Inflammatory macrophage treated with lipopolysaccharide for 4 hours (primary cell): ENCODE measurements around the gene ADM5.
"Not testable (repeated sequence)": the region's sequence is repeated elsewhere in the genome, so short reads cannot be mapped to it uniquely, and the experiment has no call there.

ENCODE experiments used
- DNase-seq: peaks from one replicate; pipeline ENCODE4 v3.0.0-alpha.2; 2020

Gene ADM5

GRCh38 chr19:49704888-49705642 lies 15.7 kb downstream of the ADM5 start:
- no peak for DNase-seq

GRCh38 chr19:49705919-49706318 lies 16.5 kb downstream of the ADM5 start:
- no peak for DNase-seq

DNA sequence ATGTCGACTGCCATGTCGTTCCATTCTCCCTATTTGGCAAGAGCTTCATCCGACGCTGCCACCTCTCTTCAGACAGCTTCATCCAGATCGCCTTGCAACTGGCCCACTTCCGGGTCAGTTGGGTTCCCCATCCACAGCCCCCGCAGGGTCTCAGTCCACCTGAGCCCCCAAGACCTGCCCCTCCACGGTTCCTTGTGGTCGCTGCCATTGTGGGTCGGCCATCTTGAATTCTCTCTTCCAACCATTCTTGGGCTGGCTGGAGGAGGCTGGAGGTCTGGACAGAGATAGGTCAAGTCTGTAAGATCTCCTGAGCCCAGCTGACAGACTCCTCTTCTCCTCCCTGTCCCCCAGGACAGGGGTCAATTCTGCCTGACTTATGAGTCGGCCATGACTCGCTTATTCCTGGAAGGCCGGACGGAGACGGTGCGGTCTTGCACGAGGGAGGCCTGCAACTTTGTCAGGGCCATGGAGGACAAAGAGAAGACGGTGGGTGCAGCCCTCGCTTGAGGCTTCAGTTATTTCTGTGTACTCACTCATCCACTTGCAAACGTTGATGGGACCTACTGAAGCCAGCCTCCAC lies 21.1 kb downstream of the ADM5 start:
- no peak for DNase-seq

DNA sequence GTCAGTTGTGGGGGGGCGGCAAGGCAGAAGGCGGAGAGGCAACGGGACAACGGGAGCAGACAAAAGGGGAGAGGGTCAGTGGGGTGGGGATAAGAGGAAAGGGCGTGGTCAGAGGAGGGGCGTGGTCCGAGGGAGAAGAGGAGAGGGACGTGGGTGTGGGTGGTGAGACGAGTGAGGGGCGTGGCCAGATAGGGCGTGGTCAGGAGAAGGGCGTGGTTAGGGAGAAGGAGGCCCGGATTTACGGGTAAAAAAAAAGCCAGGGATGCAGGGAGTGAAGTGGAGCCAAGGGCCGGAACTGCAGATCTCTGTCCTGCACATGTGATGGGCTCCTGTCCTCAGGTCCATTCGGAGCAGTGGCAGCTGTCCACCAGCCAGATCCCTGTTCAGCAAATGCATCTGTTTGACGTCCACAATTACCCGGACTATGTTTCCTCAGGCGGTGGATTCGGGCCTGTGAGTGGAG lies 23.0 kb downstream of the ADM5 start:
- peak; percentile 11 for DNase-seq

- DNase-seq, result no peak
Observed at GRCh38 chr19:49713236-49713845, 23.9 kb downstream of the ADM5 start.

- DNase-seq, result peak; percentile 86
Observed at GRCh38 chr19:49716154-49716553, 26.8 kb downstream of the ADM5 start.

- peak; percentile 3 for DNase-seq
Observed at GRCh38 chr19:49718511-49718910, 29.1 kb downstream of the ADM5 start.

DNA sequence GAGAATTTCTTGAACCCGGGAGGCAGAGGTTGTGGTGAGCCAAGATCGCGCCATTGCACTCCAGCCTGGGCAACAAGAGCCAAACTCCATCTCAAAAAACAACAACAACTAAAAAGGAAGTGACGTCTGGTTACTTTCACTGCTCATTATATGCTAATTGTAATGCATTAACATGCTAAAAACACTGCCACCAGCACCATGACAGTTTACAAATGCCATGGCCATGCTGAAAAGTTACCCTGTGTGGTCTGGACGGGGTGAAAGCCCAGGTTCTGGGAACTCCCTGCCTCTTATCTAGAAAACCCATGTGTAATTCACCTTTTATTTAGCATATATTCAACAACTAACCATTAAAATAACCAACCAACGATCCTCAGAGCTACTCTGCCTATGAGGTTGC lies 29.6 kb downstream of the ADM5 start:
- DNase-seq, result peak; percentile 3

DNA sequence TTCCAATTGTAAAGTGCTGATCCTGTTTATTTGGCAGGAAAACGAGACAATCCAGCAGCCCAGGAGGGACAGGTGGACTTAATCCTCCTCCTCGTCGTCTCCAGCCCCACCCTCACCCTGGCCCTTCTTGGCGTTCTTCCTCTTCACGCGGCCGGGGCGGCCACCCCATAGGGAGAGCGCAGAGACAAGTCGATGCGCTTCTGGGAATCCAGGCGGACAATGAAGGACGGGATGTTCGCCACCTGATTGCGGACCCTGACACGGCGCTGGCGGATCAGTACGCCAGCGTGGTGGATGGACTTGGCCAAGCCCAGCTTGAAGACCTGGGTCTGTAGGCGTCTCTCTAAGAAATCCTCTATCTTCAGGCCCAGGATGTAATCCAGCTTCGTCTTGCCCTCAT lies 30.0 kb downstream of the ADM5 start:
- DNase-seq, result not testable (repeated sequence)

- no peak for DNase-seq
Observed at GRCh38 chr19:49727217-49728030, 38.0 kb downstream of the ADM5 start.

GRCh38 chr19:49730166-49730565 lies 40.8 kb downstream of the ADM5 start:
- no peak for DNase-seq

GRCh38 chr19:49738268-49738667 lies 48.9 kb downstream of the ADM5 start:
- DNase-seq, result peak; percentile 45

- DNase-seq, result no peak
Observed at GRCh38 chr19:49739098-49739497, 49.7 kb downstream of the ADM5 start.

DNA sequence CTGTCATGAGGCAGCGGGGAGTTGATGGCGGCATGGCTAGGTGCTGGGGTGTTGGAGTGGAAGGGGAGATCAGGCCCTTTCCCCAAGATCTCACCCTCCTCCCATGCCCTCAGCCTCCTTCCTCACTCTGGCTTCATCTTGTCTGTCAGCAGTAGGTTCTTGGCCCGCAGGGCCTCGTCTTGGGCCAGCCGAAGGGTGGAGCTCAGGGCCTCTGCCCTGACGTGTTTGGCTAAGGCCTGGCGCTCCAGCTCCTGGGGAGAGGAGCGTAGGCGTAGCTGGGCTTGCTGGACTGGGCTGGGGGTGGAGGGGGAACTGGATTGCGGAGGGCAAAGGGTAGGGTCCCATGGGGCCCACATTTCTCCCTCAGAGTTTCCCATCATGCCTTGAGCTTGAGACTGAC lies 50.5 kb downstream of the ADM5 start:
- no peak for DNase-seq
